Heart left ventricle (tissue), 13 donors: ENCODE measurements around the gene ERI3.

ENCODE experiments used
- CTCF ChIP-seq, 12 donors: fragments of 200-600 bp; sonication (generic) in 4 of 12; IDR thresholded peaks; one replicate each; pipeline versions ENCODE4 v1.5.0 to v1.8.0; 2018 to 2022; ENCODE audit warnings: antibody characterized with exemption in 12 of 12, mild to moderate bottlenecking in 5 of 12
- POLR2A ChIP-seq, 2 donors: fragments of 450-650 bp; IDR thresholded peaks; one replicate each; pipeline ENCODE4 v1.6.1; 2017; ENCODE audit warnings: antibody characterized with exemption in 2 of 2, mild to moderate bottlenecking in 2 of 2, moderate library complexity in 2 of 2
- donor health status: ischemic (EF 13 %, LVEDD 7.1; RV severe dilation, severe dysfunction).
- donor health status: DM: no; HTN: yes; CAD: no.
- donor health status: DM: no; HTN: no; CAD: no.
- donor health status: ischemic (EF 25% LVEDD 6.9; RV normal size, moderate dysfunction).
- donor health status: ischemic (EF 25% LVEDD 5.7; RV mildly dilated, moderate dysfunction).
- donor health status: ischemic (EF 35%, LVEDD 5.7; RV mildly dilated, moderate dysfunction).
- donor health status: nonischemic (EF 11% LVEDD 7.7; RV severe dilation, severe dysfunction).
- donor health status: DM: yes; HTN: yes; CAD: no.
- donor health status: PGD.
- donor health status: ischemic (EF 29% LVEDD 5.4; RV normal size, mild dysfunction).
- donor health status: nonischemic (EF 23%, LVEDD 6.1; RV moderate dilation, normal function).

- TF ChIP-seq POLR2A (IDR thresholded peaks at IDR 0.05): no peak
- no peak for TF ChIP-seq CTCF (IDR thresholded peaks at IDR 0.05)
Observed at GRCh38 chr1:44388551-44388950, 33.5 kb upstream of the ERI3 start.
